Liver (tissue), 3 donors: ENCODE results near the gene CCDC136.

ENCODE experiments used
- EGR1 ChIP-seq, 2 donors: IDR thresholded peaks; 2 replicates each; pipeline ENCODE4 v1.6.1; 2016 to 2018; ENCODE audit warnings: antibody characterized with exemption in 2 of 2, low read depth in 2 of 2
- GABPA ChIP-seq, 2 donors: IDR thresholded peaks in 1 of 2; conservative IDR thresholded peaks in 1 of 2; 2 replicates each; pipeline ENCODE4 v1.6.1; 2016; ENCODE audit warnings: antibody characterized with exemption in 2 of 2, mild to moderate bottlenecking in 1 of 2, moderate library complexity in 1 of 2
- JUND ChIP-seq, 2 donors: IDR thresholded peaks; 2 replicates each; pipeline ENCODE4 v1.6.1; 2016; ENCODE audit warnings: antibody characterized with exemption in 2 of 2
- RAD21 ChIP-seq, 2 donors: IDR thresholded peaks; 2 replicates each; pipeline ENCODE4 v1.6.1; 2016; ENCODE audit warnings: antibody characterized with exemption in 2 of 2, mild to moderate bottlenecking in 2 of 2
- SP1 ChIP-seq: IDR thresholded peaks from 2 replicates; pipeline ENCODE4 v1.6.1; 2018; ENCODE audit warnings: antibody characterized with exemption, mild to moderate bottlenecking
- TAF1 ChIP-seq: conservative IDR thresholded peaks from 2 replicates; pipeline ENCODE4 v1.6.1; 2016; ENCODE audit warnings: antibody characterized with exemption, mild to moderate bottlenecking
- TF ChIP-seq, protein P1 (sequence below): fragments of 150-350 bp; IDR thresholded peaks from 2 replicates; pipeline ENCODE4 v1.5.1; 2017; ENCODE audit warnings: improper control_type of control experiment, low read depth, low read length; ENCODE audit not compliant: missing input control
- TF ChIP-seq, protein P2 (sequence below): IDR thresholded peaks from 2 replicates; pipeline ENCODE4 v1.6.1; 2016; ENCODE audit warnings: antibody characterized with exemption
- TF ChIP-seq, protein P3 (sequence below): IDR thresholded peaks from 2 replicates; pipeline ENCODE4 v1.6.1; 2016; ENCODE audit warnings: antibody characterized with exemption
- TF ChIP-seq, protein P4 (sequence below): IDR thresholded peaks from 2 replicates; pipeline ENCODE4 v1.6.1; 2016; ENCODE audit warnings: antibody characterized with exemption
- donor health status: healthy.
- donor health status: healthy.

DNA sequence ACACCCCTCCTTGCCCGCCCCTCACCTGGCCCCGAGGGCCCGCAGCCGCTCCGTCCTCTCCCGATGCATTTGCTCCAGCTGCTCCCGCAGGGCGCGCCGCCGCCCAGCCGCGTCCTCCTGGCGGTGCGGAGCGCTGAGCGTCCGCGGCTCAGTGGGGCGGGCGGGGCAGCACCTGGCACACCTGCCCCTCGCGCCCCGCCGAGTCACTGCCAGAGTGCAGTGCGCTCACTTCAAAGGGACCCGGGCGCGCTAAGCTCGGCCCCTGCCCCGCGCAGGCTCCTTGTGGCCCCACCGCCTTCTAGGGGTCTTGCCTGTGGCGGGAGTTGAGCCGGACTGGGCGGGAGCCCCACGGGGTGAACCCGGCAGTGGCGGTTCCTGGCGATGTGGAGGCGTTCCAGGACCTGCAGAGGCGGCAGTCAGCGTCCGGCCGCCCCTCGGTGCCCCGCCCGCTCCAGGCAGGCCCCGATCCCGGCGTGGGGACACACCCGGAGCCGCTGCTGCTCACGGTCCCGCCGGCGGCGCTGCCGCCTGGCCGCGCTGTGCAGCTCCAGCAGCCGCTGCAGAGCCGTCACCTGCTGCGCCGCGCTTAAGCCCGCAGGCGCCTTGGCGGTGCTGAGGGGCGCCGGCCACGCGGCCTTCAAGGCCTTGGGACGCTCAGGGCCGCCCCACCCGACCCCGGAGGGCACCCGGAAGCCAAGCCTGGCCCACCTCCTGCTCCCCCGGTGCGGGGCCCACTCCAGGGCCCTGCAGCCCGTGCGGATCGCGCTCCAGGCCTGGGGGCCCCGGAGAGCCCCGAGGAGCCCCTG is 77.6 kb downstream of the CCDC136 start:
- TF ChIP-seq, protein P1, sequence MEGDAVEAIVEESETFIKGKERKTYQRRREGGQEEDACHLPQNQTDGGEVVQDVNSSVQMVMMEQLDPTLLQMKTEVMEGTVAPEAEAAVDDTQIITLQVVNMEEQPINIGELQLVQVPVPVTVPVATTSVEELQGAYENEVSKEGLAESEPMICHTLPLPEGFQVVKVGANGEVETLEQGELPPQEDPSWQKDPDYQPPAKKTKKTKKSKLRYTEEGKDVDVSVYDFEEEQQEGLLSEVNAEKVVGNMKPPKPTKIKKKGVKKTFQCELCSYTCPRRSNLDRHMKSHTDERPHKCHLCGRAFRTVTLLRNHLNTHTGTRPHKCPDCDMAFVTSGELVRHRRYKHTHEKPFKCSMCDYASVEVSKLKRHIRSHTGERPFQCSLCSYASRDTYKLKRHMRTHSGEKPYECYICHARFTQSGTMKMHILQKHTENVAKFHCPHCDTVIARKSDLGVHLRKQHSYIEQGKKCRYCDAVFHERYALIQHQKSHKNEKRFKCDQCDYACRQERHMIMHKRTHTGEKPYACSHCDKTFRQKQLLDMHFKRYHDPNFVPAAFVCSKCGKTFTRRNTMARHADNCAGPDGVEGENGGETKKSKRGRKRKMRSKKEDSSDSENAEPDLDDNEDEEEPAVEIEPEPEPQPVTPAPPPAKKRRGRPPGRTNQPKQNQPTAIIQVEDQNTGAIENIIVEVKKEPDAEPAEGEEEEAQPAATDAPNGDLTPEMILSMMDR: no peak
- TF ChIP-seq, protein P2, sequence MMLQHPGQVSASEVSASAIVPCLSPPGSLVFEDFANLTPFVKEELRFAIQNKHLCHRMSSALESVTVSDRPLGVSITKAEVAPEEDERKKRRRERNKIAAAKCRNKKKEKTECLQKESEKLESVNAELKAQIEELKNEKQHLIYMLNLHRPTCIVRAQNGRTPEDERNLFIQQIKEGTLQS: no peak
- TF ChIP-seq, protein P3, sequence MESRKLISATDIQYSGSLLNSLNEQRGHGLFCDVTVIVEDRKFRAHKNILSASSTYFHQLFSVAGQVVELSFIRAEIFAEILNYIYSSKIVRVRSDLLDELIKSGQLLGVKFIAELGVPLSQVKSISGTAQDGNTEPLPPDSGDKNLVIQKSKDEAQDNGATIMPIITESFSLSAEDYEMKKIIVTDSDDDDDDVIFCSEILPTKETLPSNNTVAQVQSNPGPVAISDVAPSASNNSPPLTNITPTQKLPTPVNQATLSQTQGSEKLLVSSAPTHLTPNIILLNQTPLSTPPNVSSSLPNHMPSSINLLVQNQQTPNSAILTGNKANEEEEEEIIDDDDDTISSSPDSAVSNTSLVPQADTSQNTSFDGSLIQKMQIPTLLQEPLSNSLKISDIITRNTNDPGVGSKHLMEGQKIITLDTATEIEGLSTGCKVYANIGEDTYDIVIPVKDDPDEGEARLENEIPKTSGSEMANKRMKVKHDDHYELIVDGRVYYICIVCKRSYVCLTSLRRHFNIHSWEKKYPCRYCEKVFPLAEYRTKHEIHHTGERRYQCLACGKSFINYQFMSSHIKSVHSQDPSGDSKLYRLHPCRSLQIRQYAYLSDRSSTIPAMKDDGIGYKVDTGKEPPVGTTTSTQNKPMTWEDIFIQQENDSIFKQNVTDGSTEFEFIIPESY: no peak
- TF ChIP-seq TAF1 (no peak), RAD21 (IDR thresholded peaks at IDR 0.05) (no peak), GABPA (IDR thresholded peaks at IDR 0.05 in 1 of 2, conservative IDR thresholded peaks at IDR 0.05 in 1 of 2) (no peak), JUND (IDR thresholded peaks at IDR 0.05) (no peak), EGR1 (IDR thresholded peaks at IDR 0.05; ENCODE audit: low read depth in 2 of 2) (no peak), SP1 (no peak)
- TF ChIP-seq, protein P4, sequence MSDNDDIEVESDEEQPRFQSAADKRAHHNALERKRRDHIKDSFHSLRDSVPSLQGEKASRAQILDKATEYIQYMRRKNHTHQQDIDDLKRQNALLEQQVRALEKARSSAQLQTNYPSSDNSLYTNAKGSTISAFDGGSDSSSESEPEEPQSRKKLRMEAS: no peak
